Right lung (tissue), 5 donors: ENCODE measurements around the gene SH2B2. TPM values are rescaled to one million over a fixed set of nuclear protein-coding genes. Genes with fewer than 3 reads are reported as not detected.
"Not testable (repeated sequence)": the region's sequence is repeated elsewhere in the genome, so short reads cannot be mapped to it uniquely, and the experiment has no call there.

Experiments
- DNase-seq, 2 donors: peaks; one replicate each; pipeline ENCODE4 v3.0.0-alpha.2; 2013
- polyA plus RNA-seq, 5 donors: library from polyadenylated mRNA; unstranded; fragments of 120-200 nt; gene quantifications; one replicate each; pipeline versions ENCODE4 v1.2.1 to v1.2.3, GENCODE V29; 2013; ENCODE audit warnings: inconsistent platforms in 1 of 5, low replicate concordance in 1 of 5; ENCODE audit not compliant: insufficient read length in 5 of 5, insufficient read depth in 1 of 5

SH2B2 gene
- polyA plus RNA-seq, 5 donors = 2.4 to 6.3 (median 2.6) TPM

DNA sequence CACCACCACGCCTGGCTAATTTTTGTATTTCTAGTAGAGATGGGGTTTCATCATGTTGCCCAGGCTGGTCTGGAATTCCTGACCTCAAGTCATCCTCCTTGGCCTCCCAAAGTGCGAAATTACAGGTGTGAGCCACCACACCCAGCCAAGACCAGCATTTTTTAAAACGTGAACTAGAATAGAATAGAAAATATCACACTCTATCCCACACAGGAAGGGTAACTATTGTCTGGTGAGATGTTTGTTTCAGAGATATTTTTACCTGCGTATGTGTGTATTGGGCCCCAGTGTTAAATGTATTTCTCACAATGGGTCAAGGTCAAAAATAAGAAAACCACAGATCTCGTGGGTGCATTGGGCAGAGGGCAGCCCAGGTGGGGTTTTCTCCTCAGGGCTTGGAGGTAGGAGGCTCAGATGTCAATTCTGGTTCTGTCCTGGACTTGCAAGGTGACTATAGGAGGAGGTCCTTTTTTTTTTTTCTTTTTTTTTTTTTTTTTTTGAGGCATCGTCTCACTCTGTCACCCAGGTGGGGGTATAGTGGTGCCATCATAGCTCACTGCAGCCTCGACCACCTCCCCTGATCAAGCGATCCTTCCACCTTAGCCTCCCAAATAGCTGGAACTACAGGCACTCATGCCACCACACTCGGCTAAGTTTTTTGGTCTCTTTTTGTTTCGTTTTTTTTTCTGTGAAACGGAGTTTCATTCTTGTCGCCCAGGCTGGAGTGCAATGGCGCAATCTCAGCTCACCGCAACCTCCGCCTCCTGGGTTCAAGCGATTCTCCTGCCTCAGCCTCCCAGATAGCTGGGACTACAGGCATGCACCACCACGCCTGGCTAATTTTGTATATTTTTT is 19.0 kb downstream of the SH2B2 start:
- no peak for DNase-seq

DNA sequence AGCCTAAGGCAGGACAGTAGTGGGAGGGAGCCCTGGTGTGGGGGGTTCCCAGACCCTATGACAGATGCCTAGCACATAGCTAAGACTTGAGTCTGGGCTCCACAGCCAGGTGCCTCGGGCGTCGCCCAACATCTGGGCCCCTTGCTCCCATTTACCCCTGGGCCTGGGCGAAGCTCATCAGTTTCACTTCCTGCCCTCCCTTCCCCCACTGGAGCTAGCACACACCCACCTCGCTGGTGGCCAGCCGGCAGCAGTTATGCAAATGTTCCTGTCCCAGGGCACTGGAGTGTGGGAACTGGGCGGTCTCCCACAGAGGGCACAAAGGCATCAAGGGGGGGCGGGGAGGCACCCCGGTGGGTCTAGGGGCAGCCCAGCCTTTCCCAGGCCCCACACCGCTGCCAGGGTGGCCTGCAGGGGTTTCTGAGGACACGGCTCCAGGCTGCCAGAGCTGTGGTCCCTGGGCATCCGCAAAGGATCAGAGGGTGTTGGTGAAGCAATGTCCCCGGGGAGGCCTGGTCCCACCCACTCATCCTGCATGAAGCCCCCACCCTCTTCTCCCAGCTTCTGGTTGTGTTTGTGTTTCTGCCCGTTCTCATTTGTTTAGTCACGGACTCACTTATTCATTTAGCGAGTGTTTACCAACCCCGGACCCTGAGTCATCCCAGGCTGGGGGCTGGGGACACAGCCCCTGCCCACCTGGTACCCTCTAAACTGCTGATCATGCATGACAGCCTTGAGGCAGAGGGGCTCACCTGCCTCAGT is 20.4 kb downstream of the SH2B2 start:
- DNase-seq = no peak

DNA sequence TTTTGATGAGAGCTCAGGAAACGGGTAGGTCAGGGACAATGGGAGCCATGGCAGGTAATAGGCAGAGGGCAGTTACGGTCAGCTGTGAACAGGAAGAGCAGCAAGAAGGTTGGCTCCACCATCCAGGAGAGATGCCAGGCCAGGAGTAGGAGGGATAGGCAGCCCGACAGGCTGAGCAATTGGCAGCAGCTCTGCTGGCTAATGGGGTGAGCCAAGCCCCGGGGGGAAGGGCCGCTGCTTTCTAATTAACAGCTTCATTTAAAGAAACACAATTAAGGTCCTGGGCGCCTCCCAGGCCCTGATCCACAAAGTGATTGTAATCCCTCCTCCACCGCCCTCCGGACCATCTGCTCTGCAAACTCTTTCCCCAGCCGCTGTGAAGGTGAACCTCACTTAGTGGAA is 23.7 kb downstream of the SH2B2 start:
- no peak for DNase-seq

DNA sequence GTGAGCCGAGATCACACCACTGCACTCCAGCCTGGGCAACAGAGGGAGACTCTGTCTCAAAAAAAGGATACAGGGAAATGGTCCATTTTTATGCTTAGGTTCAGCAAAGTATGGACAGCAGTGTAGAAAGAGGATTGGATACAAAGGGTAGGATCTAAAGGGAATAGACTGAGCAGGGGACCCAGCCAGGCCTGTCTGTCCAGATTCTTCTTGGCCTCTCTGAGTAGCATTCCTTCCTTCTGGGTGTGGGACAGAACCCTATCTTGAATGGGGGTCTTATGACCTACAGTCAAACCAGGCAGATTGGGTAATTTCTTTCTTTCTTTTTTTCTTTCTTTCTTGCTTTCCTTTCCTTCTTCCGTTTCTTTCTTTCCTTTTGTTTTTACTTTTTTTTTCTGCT is 25.6 kb downstream of the SH2B2 start:
- no peak for DNase-seq

DNA sequence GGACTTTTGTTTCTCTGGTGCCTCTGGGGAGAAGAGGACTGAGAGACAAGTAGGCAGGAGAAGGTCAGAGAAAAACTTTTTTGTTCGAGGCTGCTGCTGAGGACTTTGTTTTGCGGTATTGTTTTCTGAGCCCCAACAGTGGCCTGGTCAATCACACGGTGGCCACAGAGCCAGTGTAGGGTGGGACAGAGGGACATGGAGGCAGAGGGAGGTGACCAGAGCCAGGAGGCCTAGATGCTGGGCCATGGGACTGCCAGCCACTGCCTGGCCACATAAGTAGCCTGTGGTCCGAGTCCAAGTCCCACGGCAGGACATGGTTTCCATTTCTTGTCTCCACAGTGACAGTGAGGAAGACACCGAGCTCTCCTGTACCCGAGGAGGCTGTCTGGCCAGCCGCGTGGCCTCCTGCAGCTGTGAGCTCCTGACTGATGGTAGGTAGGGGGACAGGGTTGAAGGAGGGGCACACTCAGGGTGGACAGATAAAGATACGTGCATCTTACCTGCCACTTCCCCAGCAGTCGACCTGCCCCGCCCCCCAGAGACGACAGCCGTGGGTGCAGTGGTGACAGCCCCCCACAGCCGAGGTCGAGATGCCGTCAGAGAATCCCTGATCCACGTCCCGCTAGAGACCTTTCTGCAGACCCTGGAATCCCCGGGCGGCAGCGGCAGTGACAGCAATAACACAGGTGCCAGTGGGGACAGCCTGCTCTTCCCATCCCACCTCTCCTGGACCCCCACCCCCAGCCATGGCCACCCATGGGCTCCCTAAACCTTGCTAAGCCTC is 27.5 kb downstream of the SH2B2 start:
- DNase-seq = no peak

DNA sequence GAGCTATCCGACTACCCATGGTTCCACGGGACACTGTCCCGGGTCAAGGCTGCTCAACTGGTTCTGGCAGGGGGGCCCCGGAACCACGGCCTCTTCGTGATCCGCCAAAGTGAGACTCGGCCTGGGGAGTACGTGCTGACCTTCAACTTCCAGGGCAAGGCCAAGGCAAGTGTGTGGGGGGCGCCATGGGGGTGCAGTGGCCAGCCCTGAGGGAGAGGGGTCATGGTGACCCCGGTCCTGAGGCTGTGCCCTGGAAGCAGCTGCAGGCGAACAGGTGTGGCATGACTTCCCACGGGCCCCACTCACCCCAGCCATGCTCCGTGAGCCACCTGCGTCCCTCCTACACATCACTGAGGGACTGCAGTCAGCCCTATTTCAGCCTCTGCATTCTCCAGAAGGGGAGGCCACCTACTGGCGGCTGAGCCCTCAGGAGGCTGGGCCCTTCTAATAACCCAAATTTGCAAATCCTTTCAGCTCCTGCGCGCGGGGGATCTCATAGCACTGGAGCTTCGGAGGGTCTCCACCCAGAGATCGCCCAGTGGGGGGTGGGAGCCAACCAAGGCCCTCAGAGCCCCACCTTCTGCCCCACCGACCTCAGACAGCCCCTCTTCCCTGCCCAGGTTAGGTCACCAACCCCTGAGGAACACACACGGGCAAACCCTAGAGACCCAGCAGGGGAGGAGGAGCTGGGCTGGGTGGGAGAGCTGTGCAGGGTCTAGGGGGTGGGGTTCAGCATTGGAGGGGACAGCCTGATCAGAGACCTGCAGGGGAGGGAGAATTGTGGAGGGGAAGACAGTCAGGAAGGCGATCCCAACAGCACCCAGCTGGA is 30.8 kb downstream of the SH2B2 start:
- no peak for DNase-seq

DNA sequence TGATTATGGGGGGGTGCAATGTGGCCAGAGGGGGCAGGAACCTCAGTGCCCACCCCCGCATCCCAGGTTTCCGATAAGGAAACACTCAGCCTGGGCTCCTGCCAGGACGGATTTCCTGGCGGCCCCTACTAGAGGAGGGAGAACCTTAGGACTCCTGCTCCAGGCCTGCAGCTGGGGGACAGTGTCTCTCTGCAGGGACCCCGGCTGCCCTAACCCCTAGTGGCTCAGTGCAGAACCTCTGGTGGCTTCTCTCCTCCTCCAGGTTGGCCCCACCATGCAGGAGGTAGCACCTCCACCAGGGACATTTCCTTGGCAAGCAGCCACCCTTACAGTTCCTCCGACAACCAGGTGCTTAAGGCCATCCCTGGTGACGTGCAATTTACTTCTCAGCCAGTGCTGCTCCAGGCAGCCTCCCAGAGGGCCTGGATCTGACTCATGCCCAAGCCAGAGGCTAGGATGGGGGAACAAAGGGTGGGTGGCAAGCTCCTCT is 31.9 kb downstream of the SH2B2 start:
- no peak for DNase-seq

DNA sequence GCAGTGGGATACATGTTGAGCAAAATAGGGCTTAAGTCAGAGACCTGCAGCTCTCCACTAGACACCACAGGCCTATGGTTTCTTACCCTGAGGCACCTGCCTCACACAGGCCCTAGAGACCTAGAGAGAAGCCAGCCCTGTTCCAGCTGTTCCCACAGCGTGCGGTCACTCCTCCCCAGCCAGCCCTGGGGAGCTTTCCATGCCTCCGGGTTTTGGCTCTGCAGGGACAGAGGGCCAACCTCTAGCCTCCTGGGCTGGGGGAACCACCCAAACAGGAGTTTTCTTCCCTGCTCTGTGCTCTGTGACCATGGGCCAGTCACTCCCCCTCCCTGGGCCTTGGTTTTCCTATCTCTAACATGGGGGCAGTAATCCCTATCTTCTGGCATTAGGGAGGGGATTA is 33.0 kb downstream of the SH2B2 start:
- no peak for DNase-seq

DNA sequence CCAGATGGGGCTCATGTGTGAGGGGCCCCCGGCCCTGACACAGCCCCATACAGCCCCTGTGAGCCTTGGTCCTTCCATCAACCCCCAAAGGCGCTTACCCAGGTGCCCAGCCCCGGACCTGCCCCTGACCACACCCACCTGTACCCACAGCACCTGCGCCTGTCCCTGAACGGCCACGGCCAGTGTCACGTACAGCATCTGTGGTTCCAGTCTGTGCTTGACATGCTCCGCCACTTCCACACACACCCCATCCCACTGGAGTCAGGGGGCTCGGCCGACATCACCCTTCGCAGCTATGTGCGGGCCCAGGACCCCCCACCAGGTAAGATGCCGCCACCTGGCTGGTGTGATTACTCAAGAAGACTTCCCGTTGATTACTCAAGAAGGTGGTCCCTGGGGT is 33.5 kb downstream of the SH2B2 start:
- no peak for DNase-seq

DNA sequence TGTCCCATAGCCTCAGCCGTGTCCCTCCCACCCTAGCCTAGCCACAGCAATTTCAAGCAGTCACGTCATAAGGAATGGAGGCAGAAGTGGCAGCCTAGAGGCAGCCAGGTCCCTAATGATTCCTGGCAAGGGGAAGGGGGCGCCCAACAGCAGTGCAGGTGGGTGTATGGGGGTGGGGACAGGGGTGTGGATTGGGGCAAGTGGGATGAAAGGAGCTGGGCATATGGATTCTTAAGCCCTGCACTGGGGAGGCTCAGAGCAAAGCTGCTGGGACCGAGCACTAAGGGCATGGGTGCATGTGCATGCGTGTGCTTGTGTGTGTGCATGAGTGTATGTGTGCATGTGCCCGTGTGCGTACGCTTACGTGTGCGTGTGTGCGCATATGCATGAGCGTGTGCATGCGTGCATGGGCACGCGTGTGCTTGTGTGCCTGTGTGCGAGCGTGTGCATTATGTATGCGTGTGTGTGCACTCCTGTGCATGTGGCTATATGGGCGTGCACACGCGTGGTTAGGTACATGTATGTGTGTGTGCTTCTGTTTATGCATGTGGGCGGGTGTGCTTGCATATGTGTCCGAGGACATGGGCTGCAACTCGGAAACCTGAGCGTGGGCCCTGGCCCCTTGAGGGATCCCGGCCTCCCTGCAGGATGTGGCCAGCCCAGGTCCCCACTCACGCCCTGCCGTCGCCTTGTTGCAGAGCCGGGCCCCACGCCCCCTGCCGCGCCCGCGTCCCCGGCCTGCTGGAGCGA is 34.1 kb downstream of the SH2B2 start:
- no peak for DNase-seq

DNA sequence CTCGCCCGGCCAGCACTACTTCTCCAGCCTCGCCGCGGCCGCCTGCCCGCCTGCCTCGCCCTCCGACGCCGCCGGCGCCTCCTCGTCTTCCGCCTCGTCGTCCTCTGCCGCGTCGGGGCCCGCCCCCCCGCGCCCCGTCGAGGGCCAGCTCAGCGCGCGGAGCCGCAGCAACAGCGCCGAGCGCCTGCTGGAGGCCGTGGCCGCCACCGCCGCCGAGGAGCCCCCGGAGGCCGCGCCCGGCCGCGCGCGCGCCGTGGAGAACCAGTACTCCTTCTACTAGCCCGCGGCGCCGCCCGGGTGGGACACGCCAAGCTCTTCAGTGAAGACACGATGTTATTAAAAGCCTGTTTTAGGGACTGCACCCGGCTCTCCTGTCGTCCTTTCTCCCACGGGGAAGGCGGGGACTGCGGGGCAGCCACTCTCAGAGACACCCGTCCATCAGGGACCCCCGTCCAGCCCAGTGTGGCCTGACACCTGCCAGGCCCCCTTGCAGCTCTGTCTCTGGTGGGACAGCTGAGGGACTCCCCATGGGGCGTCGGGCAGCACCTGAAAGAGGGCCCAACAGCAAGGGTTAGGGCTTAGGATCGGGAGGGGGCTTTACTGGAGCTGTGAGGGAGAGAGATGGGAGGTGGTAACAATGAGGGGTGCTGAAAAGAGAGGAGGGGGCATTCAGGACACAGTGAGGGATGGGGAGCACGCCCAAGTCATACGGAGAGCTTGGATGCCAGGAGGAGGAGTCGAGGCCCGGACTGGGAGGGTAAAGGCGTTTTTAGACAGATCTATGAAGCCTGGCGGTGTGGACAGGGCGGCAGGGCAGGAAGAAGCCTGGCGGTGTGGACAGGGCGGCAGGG is 34.9 kb downstream of the SH2B2 start:
- no peak for DNase-seq

DNA sequence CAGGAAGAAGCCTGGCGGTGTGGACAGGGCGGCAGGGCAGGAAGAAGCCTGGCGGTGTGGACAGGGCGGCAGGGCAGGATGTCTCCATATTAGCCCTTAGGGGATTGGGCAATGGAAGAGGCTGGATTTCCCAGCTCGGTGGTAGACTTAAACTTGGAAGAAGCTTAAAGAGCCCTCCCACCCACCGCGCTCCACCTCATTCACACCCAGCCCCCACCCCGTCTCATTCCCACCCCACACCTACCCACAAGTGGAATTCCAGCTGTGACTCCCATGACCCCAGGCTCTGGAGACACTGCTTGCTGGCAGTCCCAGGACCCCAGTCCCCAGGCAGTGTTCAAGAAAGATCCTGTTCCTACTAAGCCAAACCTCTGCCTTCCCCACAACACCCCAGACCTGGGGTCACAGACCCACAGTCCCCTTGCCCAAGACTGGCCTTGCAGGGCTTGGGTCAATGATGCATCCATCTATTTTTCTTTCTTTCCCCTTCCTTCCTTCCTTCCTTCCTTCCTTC is 35.6 kb downstream of the SH2B2 start:
- DNase-seq = no peak

DNA sequence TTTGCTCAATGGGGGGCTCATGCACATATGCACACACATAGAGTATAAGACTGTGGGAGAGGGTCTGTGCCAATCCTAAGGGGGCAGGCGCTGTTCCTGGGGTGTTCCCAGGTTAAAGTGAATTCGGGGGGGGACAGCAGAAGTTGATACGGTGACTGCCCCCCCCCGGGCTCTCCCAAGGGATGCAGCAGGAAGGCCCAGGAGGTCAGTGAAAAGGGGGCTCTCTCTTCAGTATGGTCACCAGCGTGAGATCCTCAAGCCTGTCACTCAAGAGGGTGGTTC is 37.2 kb downstream of the SH2B2 start:
- DNase-seq = no peak

DNA sequence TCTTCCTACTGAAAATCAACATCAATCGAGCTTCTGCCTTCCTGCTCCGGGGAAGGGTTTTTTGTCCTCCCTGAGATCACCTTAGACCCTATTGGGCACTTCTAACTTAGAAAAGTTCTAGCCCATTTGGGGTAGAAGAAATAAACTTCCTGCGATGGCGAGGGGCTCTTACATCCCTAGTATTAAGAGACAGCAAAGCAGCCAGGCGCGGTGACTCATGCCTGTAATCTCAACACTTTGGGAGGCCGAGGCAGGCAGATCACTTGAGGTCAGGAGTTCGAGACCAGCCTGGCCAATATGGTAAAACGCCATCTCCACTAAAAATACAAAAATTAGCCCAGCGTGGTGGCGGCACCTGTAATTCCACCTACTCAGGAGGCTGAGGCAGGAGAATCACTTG is 38.4 kb downstream of the SH2B2 start:
- not testable (repeated sequence) for DNase-seq

DNA sequence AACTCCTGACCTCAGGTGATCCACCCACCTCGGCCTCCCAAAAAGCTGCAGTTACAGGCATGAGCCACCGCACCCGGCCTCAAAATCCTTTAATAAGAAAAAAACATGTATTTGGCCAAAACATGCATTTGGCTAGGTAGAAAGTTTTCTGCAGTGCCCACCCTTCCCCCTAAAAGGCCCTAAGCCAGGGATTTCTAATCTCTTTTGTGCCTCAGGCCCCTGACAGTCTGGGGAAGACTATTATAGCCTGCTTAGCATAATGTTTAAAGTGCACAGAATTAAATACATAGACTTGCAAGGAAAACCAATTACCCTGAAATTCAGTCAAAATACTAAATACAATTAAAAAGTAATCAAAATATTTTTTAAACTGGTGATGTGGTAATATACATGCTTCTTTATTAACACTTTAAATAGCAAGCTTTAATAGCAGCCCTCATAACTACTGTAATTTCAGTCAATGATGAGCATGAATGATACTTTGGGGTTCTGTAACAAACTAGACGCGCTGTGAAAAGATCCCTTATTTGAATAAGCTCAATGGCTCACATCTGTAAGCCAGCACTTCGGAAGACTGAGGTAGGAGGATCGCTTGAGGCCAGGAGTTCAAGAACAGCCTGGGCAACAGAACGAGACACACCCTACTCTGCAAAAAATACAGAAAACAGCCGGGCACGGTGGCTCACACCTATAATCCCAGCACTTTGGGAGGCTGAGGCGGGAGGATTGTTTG is 39.7 kb downstream of the SH2B2 start:
- DNase-seq = no peak

DNA sequence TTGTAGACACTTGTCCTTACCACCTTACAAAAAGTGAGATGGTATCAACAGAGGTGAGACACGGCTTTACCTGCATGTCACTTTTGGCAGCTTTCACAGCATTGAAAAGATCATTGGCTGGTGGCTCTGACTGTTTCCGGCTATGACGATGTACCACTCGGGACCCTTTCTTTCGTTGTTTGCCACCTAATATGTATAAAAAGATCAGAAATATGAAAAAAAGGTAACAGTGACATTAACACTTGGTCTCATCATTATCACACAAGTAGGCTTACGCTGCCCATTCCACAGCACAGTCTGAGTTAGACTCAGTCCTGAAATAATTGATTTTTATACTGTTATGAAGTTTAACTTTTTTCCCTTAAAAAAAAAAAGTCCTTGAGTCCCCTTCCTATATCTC is 40.5 kb downstream of the SH2B2 start:
- DNase-seq = not testable (repeated sequence)

DNA sequence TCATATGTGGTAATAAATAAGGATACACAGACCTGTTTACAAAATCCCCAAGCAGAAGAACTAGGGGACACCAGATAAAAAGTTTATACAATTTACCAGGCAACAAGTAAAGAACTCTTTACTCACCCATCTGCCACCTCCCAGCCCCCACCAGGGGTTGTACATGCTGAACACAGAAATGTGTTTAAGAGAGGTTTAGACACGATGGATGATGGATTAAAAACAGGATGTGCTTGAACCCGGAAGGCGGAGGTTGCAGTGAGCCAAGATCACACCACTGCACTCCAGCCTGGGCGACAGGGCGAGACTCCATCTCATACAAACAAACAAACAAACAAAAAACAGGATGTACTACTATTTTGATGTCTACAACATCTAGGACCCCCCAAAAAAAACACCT is 42.2 kb downstream of the SH2B2 start:
- DNase-seq = not testable (repeated sequence)

DNA sequence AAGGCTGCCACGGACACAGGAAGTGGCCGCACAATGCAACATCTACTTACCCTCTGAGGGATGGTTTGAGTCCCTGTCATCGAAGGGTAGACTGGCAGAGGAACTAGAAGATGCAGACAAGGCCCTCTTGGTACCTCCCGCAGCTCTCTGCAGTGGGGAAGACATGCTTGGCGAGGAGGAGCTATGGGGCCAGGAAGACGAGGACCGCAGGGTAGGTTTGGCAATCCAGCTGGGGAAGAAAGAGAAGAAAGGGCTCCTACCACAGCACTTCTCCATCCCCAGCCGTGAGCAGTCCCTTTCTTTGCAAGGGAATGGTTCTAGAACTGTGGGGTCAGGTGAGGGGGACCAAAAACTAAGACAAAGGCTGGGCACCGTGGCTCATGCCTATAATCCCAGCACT is 42.7 kb downstream of the SH2B2 start:
- DNase-seq = not testable (repeated sequence)
